GF-D8 (cell line): Measurements from ENCODE around the gene ZNF677.
"Not testable (repeated sequence)": the region's sequence is repeated elsewhere in the genome, so short reads cannot be mapped to it uniquely, and the experiment has no call there.

Source experiments
- DNase-seq: peaks from one replicate; lab custom pipeline; 2025; lab: John Stamatoyannopoulos, UW

The ZNF677 gene

GRCh38 chr19:53193535-53194222 lies 61.0 kb downstream of the ZNF677 start:
- DNase-seq: no peak

- peak; percentile 67 for DNase-seq
Measured at GRCh38 chr19:53192771-53193534, 61.7 kb downstream of the ZNF677 start, which contains the start of gene ZNF665. Gene ZNF665, minus strand, starts transcription at chr19:53193358. Its CDS starts 10,460 bp downstream, at chr19:53182898.

- DNase-seq: no peak
Measured at GRCh38 chr19:53190253-53190652, 64.4 kb downstream of the ZNF677 start.

- DNase-seq: not testable (repeated sequence)
Measured at GRCh38 chr19:53189691-53190198, 64.9 kb downstream of the ZNF677 start.
